Spleen (tissue), 11 donors: ENCODE results near the gene RHEX. TPM values are rescaled to one million over a fixed set of nuclear protein-coding genes. Genes with fewer than 3 reads are reported as not detected.

Source experiments
- DNase-seq: peaks from one replicate; pipeline ENCODE4 v3.0.0-alpha.2; 2020
- H3K27ac ChIP-seq, 8 donors: fragments of 200-600 bp; sonication (generic) in 7 of 8; 1 replicate in 4 of 8; 2 replicates in 4 of 8; pipeline versions ENCODE4 v1.5.0 to v1.8.0; 2016 to 2021; ENCODE audit warnings: inconsistent platforms in 4 of 8, mild to moderate bottlenecking in 4 of 8, moderate library complexity in 1 of 8
- H3K27me3 ChIP-seq, 7 donors: fragments of 200-600 bp; sonication (generic) in 6 of 7; replicated peaks in 1 of 7; 1 replicate in 4 of 7; 2 replicates in 3 of 7; pipeline versions ENCODE4 v1.5.0 to v1.8.0; 2016 to 2021; ENCODE audit warnings: inconsistent platforms in 3 of 7, mild to moderate bottlenecking in 1 of 7
- H3K36me3 ChIP-seq, 6 donors: fragments of 200-600 bp; sonication (generic) in 5 of 6; 1 replicate in 4 of 6; 2 replicates in 2 of 6; pipeline versions ENCODE4 v1.5.0 to v1.8.0; 2016 to 2021; ENCODE audit warnings: inconsistent platforms in 2 of 6
- H3K4me1 ChIP-seq, 6 donors: fragments of 200-600 bp; sonication (generic) in 5 of 6; 1 replicate in 3 of 6; 2 replicates in 3 of 6; pipeline versions ENCODE4 v1.5.0 to v1.8.0; 2016 to 2021; ENCODE audit warnings: inconsistent platforms in 3 of 6
- H3K4me3 ChIP-seq, 8 donors: fragments of 200-600 bp; sonication (generic) in 7 of 8; 1 replicate in 4 of 8; 2 replicates in 4 of 8; pipeline versions ENCODE4 v1.5.0 to v1.8.0; 2016 to 2021; ENCODE audit warnings: inconsistent platforms in 4 of 8, mild to moderate bottlenecking in 4 of 8, moderate library complexity in 2 of 8
- H3K9me3 ChIP-seq, 8 donors: fragments of 200-600 bp; sonication (generic) in 7 of 8; 1 replicate in 4 of 8; 2 replicates in 4 of 8; pipeline versions ENCODE4 v1.5.0 to v1.8.0; 2016 to 2021; ENCODE audit warnings: inconsistent platforms in 4 of 8
- POLR2A ChIP-seq, 3 donors: fragments of 450-650 bp; IDR thresholded peaks; one replicate each; pipeline ENCODE4 v1.5.1; 2017; ENCODE audit warnings: antibody characterized with exemption in 3 of 3, mild to moderate bottlenecking in 1 of 3
- POLR2AphosphoS5 ChIP-seq, 3 donors: sonication (generic); formaldehyde crosslinking; IDR thresholded peaks; one replicate each; pipeline ENCODE4 v1.5.1; 2017; ENCODE audit warnings: antibody characterized with exemption in 3 of 3
- WGBS, 5 donors: extraction: QIAGEN DNeasy Blood & Tissue Kit in 3 of 5; methylation state at CpG; one replicate each; pipeline versions ENCODE4 v1.1.5 to v1.1.7; 2013 to 2018; 5-methylcytosine and 5-hydroxymethylcytosine counted together
- intact Hi-C: fragments of 100-400 bp; cut with DNase I; formaldehyde crosslinking; loops from one replicate; pipeline ENCODE4 v1.15.0; 2023; ENCODE audit warnings: low total_unique reads
- polyA plus RNA-seq, 3 donors: library from polyadenylated mRNA; stranded (reverse); fragments of 200-250 nt; gene quantifications; one replicate each; pipeline ENCODE4 v1.2.1, GENCODE V29; 2013
- total RNA-seq, 7 donors: library from RNA; depleted of rRNA in 3 of 7; stranded (reverse); fragments of >200 nt in 3 of 7; fragmentation: NEBNext Ultra II Directional in 4 of 7; extraction: Animal tissue kit (Norgen Biotek cat#: 25700) in 4 of 7; gene quantifications; one replicate each; pipeline versions ENCODE4 v1.1.0 to v1.2.1, GENCODE V29; 2016 to 2021
- TF ChIP-seq, protein P1 (sequence below), 11 experiments: fragments of 200-600 bp in 7 of 11; fragments of 450-650 bp in 4 of 11; sonication (generic) in 4 of 11; IDR thresholded peaks in 8 of 11; conservative IDR thresholded peaks in 3 of 11; 1 replicate in 7 of 11; 2 replicates in 4 of 11; pipeline versions ENCODE4 v1.4.0 to v1.8.0; 2016 to 2021; ENCODE audit warnings: antibody characterized with exemption in 11 of 11, inconsistent platforms in 4 of 11, mild to moderate bottlenecking in 1 of 11
- donor health status: healthy with polysubstance abuse.
- donor health status: DM: no; HTN: no; CAD: no; lungs with moderate emphysema.
- donor health status: DM: no; HTN: no; CAD: no.
- donor health status: Bipolar disorder and iron deficiency.
- donor health status: healthy.
- donor health status: DM: no; HTN: no; CAD: no.
- donor health status: DM: yes; HTN: yes; CAD: no.

Gene RHEX
- total and polyA plus RNA-seq, 10 donors = 0.91 to 6.2 (median 2.4) TPM

DNA sequence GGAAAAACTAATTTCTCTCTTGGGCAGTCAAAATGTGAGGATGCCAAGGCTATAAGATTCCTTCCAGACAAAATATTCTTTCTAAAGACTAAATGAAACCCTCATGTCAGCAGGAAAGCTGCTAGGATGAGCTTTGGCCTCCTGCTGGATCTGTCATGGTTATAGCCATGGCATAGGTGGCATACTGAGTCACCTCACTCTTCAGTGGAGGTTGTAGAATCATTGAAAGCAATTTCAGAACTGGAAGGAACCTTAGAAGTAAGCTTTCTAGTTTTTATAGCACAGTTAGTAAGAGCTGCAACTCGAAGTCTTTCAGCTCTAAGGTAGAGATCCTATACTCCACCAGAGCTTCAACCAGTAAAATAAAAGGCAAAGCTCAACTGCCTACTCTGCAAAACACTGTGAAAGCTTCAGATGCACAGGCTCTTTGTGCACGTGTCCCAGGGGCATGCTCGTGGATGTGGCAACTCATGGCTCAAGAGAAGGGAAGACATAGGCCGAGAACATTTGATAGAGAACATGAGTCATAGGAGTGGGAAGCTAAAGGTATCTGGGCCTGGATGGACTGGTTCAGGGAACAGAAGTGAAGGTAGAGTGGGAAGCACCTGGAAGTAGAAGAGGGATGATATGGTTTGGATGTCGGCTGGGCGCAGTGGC is 58.4 kb downstream of the RHEX start:
- H3K27me3 ChIP-seq = peaks cover 0 to 4% (median 0%) of the 10 kb centered on the region in 7 donors
- 81 to 90% (median 86%) methylated on average over 6 of the region's 6 CpGs for WGBS, 5 donors
- no peaks in the 10 kb centered on the region for H3K36me3 ChIP-seq
- TF ChIP-seq POLR2AphosphoS5 (IDR thresholded peaks at IDR 0.05) (no peak), POLR2A (IDR thresholded peaks at IDR 0.05) (no peak)
- TF ChIP-seq, protein P1, sequence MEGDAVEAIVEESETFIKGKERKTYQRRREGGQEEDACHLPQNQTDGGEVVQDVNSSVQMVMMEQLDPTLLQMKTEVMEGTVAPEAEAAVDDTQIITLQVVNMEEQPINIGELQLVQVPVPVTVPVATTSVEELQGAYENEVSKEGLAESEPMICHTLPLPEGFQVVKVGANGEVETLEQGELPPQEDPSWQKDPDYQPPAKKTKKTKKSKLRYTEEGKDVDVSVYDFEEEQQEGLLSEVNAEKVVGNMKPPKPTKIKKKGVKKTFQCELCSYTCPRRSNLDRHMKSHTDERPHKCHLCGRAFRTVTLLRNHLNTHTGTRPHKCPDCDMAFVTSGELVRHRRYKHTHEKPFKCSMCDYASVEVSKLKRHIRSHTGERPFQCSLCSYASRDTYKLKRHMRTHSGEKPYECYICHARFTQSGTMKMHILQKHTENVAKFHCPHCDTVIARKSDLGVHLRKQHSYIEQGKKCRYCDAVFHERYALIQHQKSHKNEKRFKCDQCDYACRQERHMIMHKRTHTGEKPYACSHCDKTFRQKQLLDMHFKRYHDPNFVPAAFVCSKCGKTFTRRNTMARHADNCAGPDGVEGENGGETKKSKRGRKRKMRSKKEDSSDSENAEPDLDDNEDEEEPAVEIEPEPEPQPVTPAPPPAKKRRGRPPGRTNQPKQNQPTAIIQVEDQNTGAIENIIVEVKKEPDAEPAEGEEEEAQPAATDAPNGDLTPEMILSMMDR (IDR thresholded peaks at IDR 0.05 in 8 of 11, conservative IDR thresholded peaks at IDR 0.05 in 3 of 11) = no peak
- no peak overlapping the region for H3K27ac ChIP-seq
- H3K4me1 ChIP-seq = peaks cover 0 to 3% (median 0%) of the 10 kb centered on the region in 6 donors
- no peak overlapping the region for H3K4me3 ChIP-seq
- H3K9me3 ChIP-seq = no peaks in the 10 kb centered on the region
- intact Hi-C loops = no loop called here
- no peak for DNase-seq

DNA sequence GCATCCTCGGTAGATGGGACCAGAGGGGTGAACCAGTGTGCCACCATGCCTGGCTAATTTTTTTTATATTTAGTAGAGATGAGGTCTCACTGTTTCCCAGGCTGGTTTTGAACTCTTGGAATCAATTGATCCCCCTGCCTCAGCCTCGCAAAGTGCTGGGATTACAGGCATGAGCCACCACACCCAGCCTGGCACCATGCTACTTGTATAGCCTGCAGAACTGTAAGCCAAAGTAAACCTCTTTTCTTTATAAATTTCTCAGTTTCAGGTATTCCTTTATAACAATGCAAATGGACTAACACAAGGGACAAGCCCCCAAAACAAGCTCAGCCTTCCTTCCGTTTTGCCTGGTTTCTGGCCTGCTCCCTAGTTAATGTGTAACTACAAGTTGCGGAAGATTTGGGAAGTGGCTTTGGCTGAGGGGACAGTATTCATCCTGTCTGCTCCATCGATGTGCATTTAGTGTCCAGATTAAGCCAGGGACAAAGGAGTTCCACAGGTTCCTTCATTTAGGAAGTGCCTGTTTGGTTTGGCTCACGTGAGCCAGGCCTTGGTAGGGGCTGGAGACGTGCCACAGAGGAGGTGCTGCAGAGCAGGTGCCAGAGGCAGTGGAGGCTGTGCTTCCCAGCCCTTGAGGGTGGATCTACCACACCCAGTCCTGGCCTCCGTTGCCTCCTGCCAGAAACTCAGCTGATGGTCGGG is 59.8 kb downstream of the RHEX start:
- Histone ChIP-seq H3K27ac (no peak overlapping the region), H3K4me3 (no peak overlapping the region), H3K9me3 (no peaks in the 10 kb centered on the region), H3K36me3 (no peaks in the 10 kb centered on the region), H3K27me3 (peaks cover 0 to 17% (median 6%) of the 10 kb centered on the region in 7 donors), H3K4me1 (peaks cover 4 to 12% (median 10%) of the 10 kb centered on the region in 6 donors)
- TF ChIP-seq, protein P1 (IDR thresholded peaks at IDR 0.05 in 8 of 11, conservative IDR thresholded peaks at IDR 0.05 in 3 of 11) = no peak
- TF ChIP-seq POLR2AphosphoS5 (IDR thresholded peaks at IDR 0.05) (no peak), POLR2A (IDR thresholded peaks at IDR 0.05) (no peak)
- no peak for DNase-seq
- WGBS, 5 donors = 67 to 86% (median 70%) methylated on average over 9 of the region's 9 CpGs
- intact Hi-C loops = no loop called here

DNA sequence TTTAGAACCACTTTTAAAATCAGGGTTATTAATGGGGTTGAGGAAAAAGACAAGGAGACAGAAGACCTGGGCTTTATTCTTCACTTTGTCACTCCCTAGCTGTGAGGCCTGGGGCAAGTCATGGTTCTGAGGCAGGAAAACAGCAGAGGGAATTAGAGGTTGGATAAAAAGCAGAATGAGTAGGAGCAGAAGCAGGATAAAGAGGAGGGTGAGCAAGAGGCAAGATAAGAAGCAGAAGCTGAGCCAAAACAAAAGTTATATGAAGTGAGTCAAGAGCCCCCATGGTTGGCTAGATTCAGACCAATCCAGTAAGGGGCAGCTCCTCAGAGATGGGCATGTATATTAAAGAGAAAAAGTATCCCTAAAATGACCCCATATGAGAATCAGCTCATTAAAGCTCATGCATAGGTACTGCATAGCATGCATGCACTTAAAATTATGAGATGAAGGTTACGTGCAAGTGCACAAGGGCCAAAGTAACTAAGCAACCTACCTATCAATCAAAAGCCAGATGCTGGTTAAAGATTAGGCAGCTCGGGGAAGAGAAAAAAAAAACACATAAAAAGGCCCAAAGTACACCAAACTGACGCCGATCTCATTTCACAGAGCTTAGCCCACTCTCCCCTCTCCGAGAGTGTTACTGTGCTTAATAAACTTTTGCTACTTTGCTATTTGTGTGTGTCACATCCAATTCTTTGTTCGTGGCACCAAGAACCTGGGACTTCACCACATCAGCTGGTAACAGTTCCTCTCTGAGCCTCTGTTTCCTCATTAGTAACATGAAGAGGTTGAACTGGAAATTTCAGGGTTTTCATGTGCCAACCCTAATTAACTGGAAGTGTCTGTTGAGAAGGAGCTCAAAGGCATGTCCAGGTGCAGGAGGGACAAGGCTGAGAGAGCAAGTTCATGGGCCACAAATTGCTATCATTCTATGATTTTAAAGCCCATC is 62.0 kb downstream of the RHEX start:
- TF ChIP-seq POLR2A (IDR thresholded peaks at IDR 0.05) = no peak
- Histone ChIP-seq H3K9me3 (no peaks in the 10 kb centered on the region), H3K4me1 (peaks cover 5 to 16% (median 13%) of the 10 kb centered on the region in 6 donors), H3K4me3 (no peak overlapping the region), H3K36me3 (no peaks in the 10 kb centered on the region), H3K27ac (no peak overlapping the region), H3K27me3 (peaks cover 0 to 38% (median 10%) of the 10 kb centered on the region in 7 donors)
- DNase-seq = no peak
- 56 to 71% (median 64%) methylated on average over 6 of the region's 6 CpGs for WGBS, 5 donors
- intact Hi-C loops = no loop called here

DNA sequence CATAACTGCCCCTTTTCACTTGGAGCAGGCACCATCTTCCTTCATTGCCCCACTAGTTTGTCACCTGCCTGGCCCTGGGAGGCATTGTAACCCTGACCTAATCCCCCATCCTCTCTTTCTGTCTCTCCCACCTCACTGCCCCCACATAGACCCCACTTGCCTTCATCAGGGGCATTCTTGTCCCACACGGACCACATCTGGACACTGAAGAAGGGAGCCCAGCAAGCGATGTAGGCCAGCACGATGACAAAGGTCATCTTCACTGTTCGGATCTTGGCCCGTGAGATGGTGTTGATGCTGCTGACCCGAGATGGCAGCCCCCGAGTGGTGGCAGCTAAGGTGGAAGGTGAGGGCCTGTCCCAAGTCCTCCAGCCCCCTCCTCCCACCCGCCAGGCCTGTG is 62.8 kb downstream of the RHEX start:
- 94 to 98% (median 97%) methylated on average over 8 of the region's 8 CpGs for WGBS, 5 donors
- Histone ChIP-seq H3K9me3 (peaks cover 0 to 6% (median under 1%) of the 10 kb centered on the region in 8 donors), H3K27ac (no peak overlapping the region), H3K4me3 (no peak overlapping the region), H3K36me3 (no peaks in the 10 kb centered on the region), H3K4me1 (peaks cover 5 to 16% (median 13%) of the 10 kb centered on the region in 6 donors), H3K27me3 (peaks cover 0 to 38% (median 10%) of the 10 kb centered on the region in 7 donors)
- DNase-seq = no peak
- TF ChIP-seq POLR2AphosphoS5 (IDR thresholded peaks at IDR 0.05) = no peak
- TF ChIP-seq, protein P1 (IDR thresholded peaks at IDR 0.05 in 8 of 11, conservative IDR thresholded peaks at IDR 0.05 in 3 of 11) = no peak
- no peak for TF ChIP-seq POLR2A (IDR thresholded peaks at IDR 0.05)
- intact Hi-C loops = no loop called here
